NCI-H2196 treated with DMSO at 0.1 percent for 48 hours (cell line): ENCODE data around the gene CAB39.
"Not testable (repeated sequence)": the region's sequence is repeated elsewhere in the genome, so short reads cannot be mapped to it uniquely, and the experiment has no call there.

ENCODE experiments used
- DNase-seq: peaks from one replicate; lab custom pipeline; 2025; ENCODE audit not compliant: unreplicated experiment; lab: John Stamatoyannopoulos, UW

Gene CAB39

DNA sequence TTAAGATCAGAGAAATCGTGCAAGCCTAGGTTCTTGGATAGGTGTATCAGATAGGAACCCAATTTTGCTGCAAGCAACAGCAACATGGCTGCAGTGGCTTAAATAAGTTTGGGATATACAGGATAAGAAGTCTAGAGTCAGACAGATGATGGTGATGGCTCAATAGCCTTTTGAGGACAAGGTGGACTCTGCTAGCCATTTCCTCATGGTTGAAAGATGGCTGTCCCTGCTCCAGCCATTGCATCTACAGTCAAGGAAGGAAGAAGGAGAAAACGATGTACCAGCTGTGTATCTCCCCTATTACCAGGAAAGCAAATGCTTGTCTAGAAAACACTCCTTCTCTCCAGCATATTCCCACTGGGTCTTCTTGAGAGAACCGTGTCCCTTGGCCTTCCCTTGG, 30.1 kb upstream of the CAB39 start:
- no peak for DNase-seq

DNA sequence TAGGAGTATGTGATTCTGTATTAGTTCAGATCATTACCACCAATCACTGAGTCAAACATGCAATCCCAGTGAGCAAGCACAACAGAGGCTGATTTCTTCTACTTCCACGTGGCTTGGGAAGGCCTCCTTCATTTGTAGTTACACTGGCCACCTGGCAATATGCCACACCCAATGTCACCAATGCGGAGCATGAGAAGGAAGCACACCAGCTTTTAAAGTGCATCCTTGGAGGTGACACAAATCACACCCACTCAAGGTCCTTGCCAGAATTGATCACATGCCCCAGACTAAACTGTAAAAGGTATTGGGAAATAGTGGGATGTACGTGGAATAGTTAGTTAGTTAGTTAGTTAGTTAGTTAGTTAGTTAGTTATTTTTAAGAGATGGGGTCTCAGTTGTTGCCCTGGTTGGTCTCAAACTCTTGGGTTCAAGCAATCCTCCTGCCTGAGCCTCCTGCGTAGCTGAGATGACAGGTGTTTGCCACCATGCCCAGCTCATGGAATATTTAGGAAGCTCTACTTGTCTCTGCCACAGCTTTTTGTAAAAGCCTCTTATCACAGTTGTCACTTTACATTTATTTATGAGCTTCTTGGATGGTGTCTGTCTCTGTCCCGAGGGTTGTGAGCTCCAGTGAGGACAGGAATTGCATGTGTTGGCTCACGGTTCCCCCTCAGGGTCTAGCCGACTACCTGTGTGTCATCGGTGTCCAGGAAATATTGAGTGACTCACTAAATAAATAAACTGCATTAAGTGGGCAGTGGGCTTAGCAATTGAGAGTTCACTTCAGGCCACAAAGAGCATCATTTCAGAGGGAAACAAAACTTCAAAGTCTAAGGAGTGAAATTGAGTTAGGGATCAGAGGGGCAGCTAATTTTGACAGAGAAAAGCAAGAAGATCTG, 28.1 kb upstream of the CAB39 start:
- no peak for DNase-seq

DNA sequence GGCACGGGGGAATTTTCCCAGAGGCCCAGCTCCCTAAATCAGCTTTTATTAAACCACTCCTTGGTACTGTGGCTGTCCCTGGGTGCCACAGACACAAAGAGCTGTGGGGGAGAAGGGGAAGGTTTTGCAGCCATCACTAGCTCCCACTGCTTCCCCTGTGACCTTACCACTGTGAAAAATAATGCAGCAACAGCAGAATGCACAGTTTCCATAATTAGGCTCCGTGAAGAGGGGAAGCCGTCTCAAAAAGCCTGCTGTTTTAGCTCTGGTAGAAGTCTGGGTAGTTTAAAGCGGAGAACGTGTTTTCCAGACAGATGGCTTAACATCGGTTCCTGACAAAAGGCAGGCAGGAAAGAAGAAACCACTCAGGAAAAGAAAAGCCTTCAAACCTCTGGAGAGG, 27.5 kb upstream of the CAB39 start:
- DNase-seq: no peak

DNA sequence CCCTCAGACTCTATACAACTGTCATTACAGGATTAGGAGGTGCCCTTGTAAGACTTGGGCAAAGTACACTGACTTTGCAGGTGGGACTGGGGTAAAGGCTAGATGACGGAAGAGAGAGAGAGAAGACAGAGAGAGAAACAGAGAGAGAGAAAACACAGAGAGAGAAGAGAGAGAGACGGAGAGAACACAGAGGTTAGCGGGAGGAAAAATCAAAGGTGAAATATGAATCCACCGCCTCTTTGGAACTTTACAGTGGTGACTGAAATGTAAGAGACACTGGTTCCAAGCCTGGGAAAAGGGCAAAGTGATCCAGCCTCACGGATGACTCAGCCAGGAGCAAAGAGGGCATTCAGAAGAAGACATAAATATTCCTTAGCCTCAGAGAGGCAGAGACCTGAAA, 25.1 kb upstream of the CAB39 start:
- no peak for DNase-seq

DNA sequence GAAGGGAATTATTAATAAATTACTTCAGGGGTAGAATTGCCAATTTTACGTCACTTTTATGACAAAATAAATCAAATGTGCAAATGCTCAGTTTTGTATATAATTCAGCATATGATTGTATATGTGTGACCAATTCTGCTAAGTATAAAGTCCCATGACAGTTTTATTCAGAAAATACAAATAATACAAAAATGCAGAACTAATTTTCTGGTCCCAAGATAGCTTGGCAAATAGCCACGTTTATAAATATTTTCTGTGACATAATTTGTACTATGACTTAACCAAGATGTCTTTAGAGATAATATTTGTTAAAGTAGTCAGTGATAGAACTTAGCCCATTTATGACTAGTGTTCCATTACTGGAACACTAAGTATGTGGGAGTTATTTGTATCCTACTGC, 24.2 kb upstream of the CAB39 start:
- DNase-seq: no peak

DNA sequence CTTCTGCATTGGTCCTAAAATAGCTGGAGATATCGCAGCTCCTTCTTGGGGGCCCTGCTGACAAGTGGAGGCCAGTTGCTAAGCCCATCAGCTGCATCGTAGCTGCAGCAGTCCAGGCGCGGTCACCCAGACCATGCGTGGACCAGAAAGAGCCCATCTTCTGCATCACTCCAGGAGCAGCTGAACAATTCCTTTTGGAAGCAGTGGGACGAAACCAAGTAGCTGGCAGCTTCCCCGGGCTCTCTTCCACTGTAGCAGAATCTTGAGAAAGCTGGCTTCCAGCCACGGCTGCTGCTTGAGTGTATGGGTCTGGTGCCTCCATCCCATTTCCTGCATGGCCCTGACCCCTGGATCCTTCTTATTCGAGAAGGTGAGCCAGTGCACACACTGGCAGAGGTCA, 22.2 kb upstream of the CAB39 start:
- no peak for DNase-seq

DNA sequence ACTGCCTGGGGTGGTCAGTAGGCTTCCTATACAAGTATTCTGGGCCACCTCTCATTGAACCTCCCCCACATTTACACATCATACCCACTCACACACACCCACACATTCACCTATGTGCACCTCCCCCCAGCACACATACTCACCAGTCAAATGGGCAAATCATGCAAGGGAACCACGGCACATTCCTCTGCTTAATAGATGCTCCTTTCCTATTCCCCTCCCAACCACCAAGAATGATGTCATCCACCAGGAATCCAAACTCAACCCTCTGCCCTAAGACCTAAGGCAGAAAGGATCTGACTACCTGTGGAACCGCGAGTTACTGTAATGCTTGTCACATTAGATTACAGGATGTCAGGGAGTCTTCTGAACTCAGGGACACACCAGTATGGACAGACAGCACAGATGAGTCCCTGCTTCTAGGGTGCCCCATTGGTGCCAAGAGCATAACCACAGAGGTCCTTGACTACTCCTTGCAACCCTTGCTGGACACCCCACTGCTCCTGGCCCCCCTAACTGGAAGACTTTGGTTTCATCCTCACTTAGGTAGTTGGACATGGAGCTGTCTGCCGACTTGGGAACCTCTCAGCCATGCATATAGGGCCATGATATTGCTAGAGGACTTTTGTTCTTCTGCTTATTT, 21.5 kb upstream of the CAB39 start:
- DNase-seq: no peak

DNA sequence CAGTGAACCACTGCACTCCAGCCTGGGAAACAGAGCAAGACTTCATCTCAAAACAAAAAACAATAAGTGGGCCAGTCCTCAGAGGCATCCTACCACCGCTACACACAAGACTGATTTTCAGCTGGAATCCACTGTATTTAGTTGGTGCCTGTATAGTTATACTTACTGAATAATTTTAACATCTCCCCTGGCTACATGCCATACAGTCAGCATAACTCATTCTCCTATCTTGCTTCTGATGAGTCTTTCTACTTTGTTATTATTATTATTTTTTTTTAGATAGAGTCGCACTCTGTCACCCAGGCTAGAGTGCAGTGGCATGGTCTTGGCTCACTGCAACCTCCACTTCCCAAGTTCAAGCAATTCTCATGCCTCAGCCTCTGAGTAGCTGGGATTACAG, 19.9 kb upstream of the CAB39 start:
- no peak for DNase-seq

DNA sequence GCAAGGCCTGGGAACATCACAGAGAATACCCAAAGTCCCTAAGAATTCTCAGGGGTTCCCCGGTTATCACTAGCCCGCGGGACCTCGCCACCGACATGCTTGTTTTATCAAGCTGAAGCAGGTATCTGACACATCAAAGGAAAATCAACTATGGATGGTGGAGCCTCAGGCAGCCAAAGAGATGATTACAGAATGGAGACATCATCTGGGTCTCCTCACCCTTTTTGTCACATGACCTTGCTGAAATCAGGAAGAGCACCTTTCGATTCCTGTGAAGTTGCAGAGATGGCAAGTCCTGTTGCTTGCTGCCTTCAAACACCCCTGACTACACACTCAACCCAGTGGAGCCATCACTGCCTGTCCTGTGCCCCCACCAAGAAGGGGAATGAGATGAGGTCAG, 19.2 kb upstream of the CAB39 start:
- DNase-seq: no peak

DNA sequence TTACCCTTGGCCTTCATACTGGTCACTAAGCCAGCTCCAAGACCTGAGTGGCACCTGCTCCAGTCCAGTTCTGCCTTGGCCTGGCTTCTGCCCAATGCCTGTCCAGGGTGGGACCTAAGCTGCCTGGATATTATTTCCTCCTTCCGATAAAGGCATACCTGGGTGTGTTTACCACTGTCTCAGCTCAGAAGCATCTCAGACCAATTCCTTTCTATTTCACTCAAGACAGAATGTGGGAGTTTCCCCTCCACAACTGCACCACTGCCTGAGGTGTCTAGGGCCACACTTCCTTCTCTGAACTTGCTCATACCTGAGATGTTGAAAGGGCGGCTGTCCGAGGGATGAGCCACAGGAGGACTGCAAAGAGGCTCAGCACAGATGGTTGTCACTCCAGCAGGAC, 18.4 kb upstream of the CAB39 start:
- no peak for DNase-seq

DNA sequence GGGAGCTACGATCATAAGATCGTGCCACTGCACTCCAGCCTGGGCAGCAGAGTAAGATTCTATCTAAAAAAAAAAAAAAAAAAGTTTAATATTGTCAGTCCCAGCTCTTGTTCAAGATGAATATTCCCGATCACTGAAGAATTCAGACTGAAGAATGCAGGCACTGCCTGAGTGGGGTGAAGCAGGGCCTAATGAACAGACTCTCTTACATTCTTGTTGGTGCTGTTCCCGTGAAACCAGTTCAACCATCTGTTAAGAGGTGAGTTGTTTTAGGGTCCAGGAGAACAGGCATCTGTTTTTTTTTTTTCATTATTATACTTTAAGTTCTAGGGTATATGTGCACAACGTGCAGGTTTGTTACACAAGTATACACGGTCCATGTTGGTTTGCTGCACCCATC, 17.1 kb upstream of the CAB39 start:
- no peak for DNase-seq

DNA sequence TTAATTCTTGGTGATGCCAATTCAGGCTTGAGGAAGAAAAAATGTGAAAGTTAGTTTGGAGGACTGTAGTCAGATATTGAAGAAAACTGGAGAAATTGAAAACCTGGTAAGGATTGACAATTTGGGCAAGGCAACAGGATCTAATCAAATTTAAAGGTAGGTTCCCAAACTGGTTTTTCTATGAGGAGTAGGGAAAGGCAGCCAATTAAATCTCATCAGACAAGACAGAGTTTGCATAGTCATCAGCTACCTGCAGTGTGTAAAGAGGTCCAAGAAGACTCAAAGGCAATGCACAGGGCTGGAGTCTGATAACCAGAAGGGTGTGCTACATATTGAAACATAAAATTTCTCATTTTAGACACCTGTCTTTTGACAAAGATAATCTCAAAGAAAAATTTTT, 16.0 kb upstream of the CAB39 start:
- no peak for DNase-seq

DNA sequence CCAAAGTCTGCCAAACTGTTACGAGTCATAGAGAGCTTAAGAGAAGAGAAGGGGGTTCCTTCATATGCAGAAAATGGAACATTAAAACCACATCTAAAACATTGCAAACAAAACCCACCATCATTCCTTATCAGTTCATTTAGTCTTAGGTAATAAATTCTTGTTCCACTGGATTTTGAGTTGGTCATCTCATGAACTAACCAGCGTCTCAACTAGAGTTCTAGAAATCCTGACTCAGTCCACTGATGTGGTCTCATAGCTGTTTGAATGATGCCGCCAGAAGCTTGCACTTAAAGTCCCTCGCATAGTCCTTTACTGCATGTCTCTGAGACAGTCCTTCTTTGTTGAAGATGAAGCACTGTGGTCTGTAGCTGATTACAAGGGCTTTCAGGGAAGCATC, 15.0 kb upstream of the CAB39 start:
- no peak for DNase-seq

DNA sequence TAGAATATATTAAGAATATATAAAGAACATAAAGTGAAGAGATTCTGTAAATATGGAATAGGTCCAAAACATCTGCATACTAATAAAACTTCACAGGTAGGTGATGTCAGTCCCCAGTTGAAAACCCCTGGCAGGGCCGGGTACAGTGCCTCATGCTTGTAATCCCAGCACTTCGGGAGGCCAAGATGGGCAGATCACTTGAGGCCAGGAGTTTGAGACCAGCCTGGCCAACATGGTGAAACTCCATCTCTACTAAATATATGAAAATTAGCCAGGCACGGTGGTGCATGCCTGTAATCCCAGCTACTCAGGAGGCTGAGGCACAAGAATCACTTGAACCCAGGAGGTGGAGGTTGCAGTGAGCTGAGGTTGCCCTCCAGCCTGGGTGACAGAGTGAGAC, 13.9 kb upstream of the CAB39 start:
- DNase-seq: not testable (repeated sequence)

DNA sequence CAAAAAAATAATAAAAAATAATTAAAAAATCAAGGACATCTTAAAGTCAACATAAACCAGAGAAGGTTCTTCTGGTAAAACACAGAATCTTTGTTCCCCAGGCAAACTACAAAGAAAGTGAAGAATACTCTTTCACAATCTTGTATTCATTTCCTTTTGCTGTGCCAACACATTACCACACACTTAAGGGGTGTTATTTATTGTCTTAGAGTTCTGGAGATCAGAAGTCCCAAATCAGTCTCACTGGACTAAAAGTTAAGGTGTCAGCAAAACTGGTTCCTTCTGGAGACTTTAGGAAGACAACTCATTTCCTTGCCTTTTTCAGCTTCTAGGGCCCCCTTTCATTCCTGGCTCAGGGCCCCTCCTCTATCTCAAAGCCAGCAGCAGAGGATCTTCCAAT, 12.2 kb upstream of the CAB39 start:
- no peak for DNase-seq

DNA sequence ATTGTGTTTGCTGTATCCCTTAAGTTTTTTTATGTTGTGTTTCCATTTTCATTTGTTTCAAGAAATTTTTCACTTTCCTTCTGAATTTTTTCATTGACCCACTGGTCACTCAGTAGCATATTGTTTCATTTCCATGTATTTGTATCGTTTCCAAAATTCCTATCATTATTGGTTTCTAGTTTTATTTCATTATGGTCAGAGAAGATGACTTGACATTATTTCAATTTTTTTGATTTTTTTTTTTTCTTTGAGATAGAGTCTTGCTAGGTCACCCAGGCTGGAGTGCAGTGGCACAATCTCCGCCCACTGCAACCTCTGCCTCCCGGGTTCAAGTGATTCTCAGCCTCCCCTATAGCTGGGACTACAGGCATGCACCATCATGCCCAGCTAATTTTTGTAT, 11.3 kb upstream of the CAB39 start:
- DNase-seq: no peak

DNA sequence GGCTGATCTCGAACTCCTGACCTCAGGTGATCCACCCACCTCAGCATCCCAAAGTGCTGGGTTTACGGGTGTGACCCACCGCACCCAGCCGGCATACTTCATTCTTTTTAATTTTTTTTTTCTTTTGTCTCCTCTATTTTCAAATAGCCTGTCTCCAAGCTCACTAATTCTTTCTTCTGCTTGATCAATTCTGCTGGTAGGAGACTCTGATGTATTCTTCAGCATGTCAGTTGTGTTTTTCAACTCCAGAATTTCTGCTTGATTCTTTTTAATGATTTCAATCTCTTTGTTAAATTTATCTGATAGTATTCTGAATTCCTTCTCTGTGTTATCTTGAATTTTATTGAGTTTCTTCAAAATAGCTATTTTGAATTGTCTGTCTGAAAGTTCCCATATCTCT, 10.2 kb upstream of the CAB39 start:
- not testable (repeated sequence) for DNase-seq

DNA sequence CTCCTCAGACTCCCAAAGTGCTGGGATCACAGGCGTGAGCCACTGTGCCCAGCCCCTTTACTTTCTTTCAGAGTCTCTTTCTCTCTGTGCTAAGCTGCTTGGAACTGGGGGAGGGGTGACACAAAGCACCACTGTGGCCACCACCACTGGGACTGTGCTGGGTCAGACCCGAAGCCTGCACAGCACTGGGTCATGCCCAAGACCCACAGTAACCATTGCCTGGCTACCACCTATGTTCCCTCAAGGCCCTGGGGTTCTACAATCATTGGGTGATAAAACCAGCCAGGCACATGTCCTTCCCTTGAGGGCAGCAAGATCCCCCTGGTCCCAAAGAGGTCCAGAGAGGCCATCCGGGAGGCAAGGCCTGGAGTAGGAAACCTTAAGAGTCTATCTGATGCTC, 9.1 kb upstream of the CAB39 start:
- no peak for DNase-seq

DNA sequence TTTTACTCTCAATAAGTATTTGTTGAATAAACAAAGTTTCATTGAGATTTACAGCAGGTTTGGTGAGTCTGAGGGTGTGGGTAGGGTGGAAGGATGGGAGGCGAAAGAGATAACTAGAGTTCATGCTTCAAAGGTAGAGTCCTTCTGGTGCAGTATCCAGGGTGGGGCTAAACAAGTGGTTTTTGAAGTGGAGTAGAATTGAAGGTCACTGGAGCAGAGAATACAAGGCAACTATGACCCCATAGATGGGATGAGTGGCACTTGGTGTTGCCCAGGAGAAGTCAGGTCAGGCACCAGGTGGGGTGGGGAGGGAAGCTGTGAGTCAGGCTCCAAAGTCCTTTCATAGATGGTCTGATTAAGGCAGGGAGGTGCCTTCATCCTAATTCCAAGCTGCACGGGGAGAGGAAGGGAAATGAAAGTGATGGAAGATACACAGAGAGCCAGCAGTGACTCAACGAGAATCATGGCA, 6.6 kb upstream of the CAB39 start:
- DNase-seq: no peak

DNA sequence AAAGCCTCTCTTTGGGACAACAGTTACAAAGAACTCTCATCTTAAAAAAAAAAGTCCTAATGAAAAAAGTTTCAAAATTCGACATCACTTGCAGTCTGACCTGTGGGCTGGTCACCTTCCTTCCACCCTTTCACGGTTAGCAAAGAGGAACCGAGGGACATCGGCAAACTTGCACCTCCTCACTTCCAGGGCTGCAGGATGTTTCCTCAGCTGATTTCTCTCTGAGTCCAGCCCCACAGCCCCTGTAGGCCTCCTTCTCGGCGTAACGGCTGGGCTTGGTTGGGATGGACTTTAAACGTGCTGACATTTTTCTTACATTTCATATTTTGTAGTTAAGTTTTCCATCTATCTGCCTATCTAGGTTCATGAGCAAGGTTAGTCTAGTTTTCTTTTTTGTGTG, 5.7 kb upstream of the CAB39 start:
- DNase-seq: no peak

DNA sequence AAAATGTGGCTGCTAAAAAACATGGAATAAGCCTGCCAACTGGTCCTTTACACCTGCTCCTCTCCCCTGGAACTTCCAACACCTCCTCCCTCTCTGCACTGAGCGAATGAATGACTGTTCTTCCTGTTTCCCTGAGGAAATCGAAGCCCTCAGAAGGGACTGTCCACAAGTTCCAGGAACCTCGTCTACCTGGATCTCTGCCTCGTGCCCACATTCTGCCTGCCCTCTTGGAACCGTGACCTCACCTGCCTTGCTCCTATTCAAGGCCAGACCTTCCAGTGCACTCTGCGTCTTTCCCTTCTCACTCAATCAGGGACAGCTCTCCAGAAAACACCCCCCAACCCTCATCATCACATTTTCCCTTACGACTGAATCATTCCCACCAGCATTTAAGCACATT, 4.4 kb upstream of the CAB39 start:
- no peak for DNase-seq

DNA sequence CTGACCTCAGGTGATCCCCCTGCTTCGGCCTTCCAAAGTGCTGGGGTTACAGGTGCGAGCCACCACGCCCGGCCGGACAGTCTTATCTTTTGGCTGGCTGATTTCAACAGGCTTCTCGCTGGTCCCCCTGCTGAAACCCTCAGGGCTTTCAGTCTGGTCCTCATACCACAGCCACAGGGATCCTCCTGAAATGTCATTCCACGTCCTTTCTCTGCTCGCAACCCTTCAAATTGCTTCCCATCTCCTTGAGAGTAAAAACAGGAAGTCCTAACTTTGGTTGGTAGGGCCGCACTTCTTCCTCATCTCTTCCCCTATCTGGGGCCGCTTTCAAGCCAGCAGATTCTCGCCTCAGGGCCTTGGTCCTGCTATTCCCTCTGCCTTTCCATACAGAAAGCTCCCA, 1.4 kb upstream of the CAB39 start:
- no peak for DNase-seq
